A549 (cell line): ENCODE data around the gene SBNO1. TPM values are rescaled to one million over a fixed set of nuclear protein-coding genes. Genes with fewer than 3 reads are reported as not detected.
"Not testable (repeated sequence)": the region's sequence is repeated elsewhere in the genome, so short reads cannot be mapped to it uniquely, and the experiment has no call there.

Source experiments
- ATAC-seq, 2 experiments: fragments of 200-7000 bp in 1 of 2; fragments of >200 bp in 1 of 2; cut with Nextera tagmentation in 1 of 2; cut with Tn5 transposase in 1 of 2; 3 replicates each; pipeline versions ENCODE4 v1.8.0 to v1.9.1; 2018 to 2020; ENCODE audit warnings: mild to moderate bottlenecking in 1 of 2, moderate library complexity in 1 of 2
- CTCF ChIA-PET: fragments of 300-600 bp; sonication (Branson Sonifier 250); formaldehyde crosslinking; extraction: SDS; loops from one replicate; lab custom pipeline; 2021; ENCODE audit warnings: antibody characterized with exemption, inconsistent platforms; lab: Yijun Ruan, JAX
- POLR2A ChIA-PET: fragments of 350-600 bp; formaldehyde crosslinking; extraction: SDS; loops from one replicate; lab custom pipeline; 2021; ENCODE audit warnings: antibody characterized with exemption, inconsistent platforms; lab: Yijun Ruan, JAX
- DNase-seq, 2 experiments: peaks; one replicate each; pipeline versions ENCODE4 v3.0.0 to v3.0.0-alpha.2; 2011 to 2016; ENCODE audit warnings: low read depth in 1 of 2, low spot score in 1 of 2
- FAIRE-seq: peaks from 2 replicates; lab custom pipeline; 2011; peaks lifted over from hg19 to GRCh38; lab: Jason Lieb, UNC
- H3K27ac ChIP-seq, 2 experiments: fragments of >200 bp; sonication (Bioruptor Twin); formaldehyde crosslinking; 3 replicates each; pipeline ENCODE4 v1.5.1; 2016 to 2017
- H3K4me1 ChIP-seq: fragments of >200 bp; sonication (Bioruptor Twin); formaldehyde crosslinking; 3 replicates; pipeline ENCODE4 v1.6.1; 2016
- H3K4me2 ChIP-seq: fragments of >200 bp; sonication (Bioruptor Twin); formaldehyde crosslinking; 3 replicates; pipeline ENCODE4 v1.6.1; 2016
- H3K4me3 ChIP-seq: fragments of >200 bp; sonication (Bioruptor Twin); formaldehyde crosslinking; 3 replicates; pipeline ENCODE4 v1.5.1; 2016
- H3K9me3 ChIP-seq: fragments of >200 bp; sonication (Bioruptor Twin); formaldehyde crosslinking; 3 replicates; pipeline ENCODE4 v1.6.1; 2016
- BHLHE40 ChIP-seq: IDR thresholded peaks from 2 replicates; pipeline ENCODE4 v1.6.1; 2012; ENCODE audit warnings: low read depth, low read length, inconsistent platforms
- CBX2 ChIP-seq: fragments of 200-600 bp; sonication (generic); IDR thresholded peaks from 2 replicates; pipeline ENCODE4 v1.6.1; 2016; ENCODE audit warnings: low read depth, mild to moderate bottlenecking, borderline replicate concordance
- CHD4 ChIP-seq: fragments of 200-600 bp; sonication (generic); IDR thresholded peaks from 2 replicates; pipeline ENCODE4 v1.6.1; 2016; ENCODE audit warnings: antibody characterized with exemption, mild to moderate bottlenecking, borderline replicate concordance
- FOSB ChIP-seq: fragments of 250-450 bp; sonication (Bioruptor Pico); IDR thresholded peaks from 2 replicates; pipeline ENCODE4 v1.5.0; 2020; ENCODE audit warnings: mild to moderate bottlenecking, moderate library complexity
- GATA3 ChIP-seq: IDR thresholded peaks from 2 replicates; pipeline ENCODE4 v1.6.1; 2012; ENCODE audit warnings: borderline replicate concordance
- HDAC2 ChIP-seq: fragments of 200-600 bp; sonication (generic); IDR thresholded peaks from 2 replicates; pipeline ENCODE4 v1.6.1; 2016
- HES2 ChIP-seq: fragments of >200 bp; sonication (Bioruptor Twin); formaldehyde crosslinking; IDR thresholded peaks from 2 replicates; pipeline ENCODE4 v1.6.1; 2016
- HEYL ChIP-seq: fragments of 250-450 bp; sonication (Bioruptor Pico); IDR thresholded peaks from 2 replicates; pipeline ENCODE4 v1.8.0; 2021; ENCODE audit warnings: mild to moderate bottlenecking, moderate library complexity
- HMGXB4 ChIP-seq: fragments of 250-450 bp; sonication (Bioruptor Pico); IDR thresholded peaks from 2 replicates; pipeline ENCODE4 v1.5.0; 2021; ENCODE audit warnings: mild to moderate bottlenecking, moderate library complexity, borderline replicate concordance
- MAFK ChIP-seq: fragments of 450-650 bp; IDR thresholded peaks from 2 replicates; pipeline ENCODE4 v1.6.1; 2014; ENCODE audit not compliant: partially characterized antibody
- PBX3 ChIP-seq: IDR thresholded peaks from 2 replicates; pipeline ENCODE4 v1.6.1; 2012
- POLR2AphosphoS2 ChIP-seq: conservative IDR thresholded peaks from 2 replicates; pipeline ENCODE4 v1.6.1; 2012; ENCODE audit warnings: low read length, improper control_type of control experiment, inconsistent platforms
- RFX5 ChIP-seq: fragments of 450-650 bp; IDR thresholded peaks from 2 replicates; pipeline ENCODE4 v1.7.1; 2014; ENCODE audit warnings: antibody characterized with exemption, mild to moderate bottlenecking, moderate library complexity
- WGBS: methylation state at CpG from one replicate; pipeline ENCODE4 v1.1.6; 2017; ENCODE audit errors: missing lambda C conversion rate; 5-methylcytosine and 5-hydroxymethylcytosine counted together
- polyA plus RNA-seq, 4 experiments: library from polyadenylated mRNA; depleted of rRNA in 3 of 4; stranded (reverse); fragments of >200 nt; fragmentation: RNase III in 1 of 4; extraction: RNeasy Plus Mini Kit Qiagen cat#74134 plus additional on column Dnase treatment in 1 of 4; gene quantifications; 2 replicates in 3 of 4; 3 replicates in 1 of 4; pipeline ENCODE4 v1.2.3, GENCODE V29; 2011 to 2017

SBNO1 gene
- polyA plus RNA-seq, 2 of the 4 experiments (the other 2 are of a cell fraction) = 25.9 to 35.7 TPM

- ChIA-PET POLR2A (interaction anchor here (0.7 kb wide), 1 partner anchor 101 kb away, joined by 3 read pairs; no protein-coding TSS in a partner anchor), CTCF (interaction anchor here (1.0 to 1.1 kb wide), 2 partner anchors 11 to 14 kb away, joined by 3 to 5 read pairs; no protein-coding TSS in a partner anchor)
- H3K4me1 ChIP-seq = no peaks in the 10 kb centered on the region
- no peak overlapping the region for H3K4me2 ChIP-seq
- no peak overlapping the region for H3K4me3 ChIP-seq
- DNase-seq = no peak
- no peak for FAIRE-seq
- H3K27ac ChIP-seq = no peak overlapping the region
- ATAC-seq = no peak
- TF ChIP-seq MAFK (no peak), HMGXB4 (no peak), FOSB (CRISPR knock-in tag) (no peak), HEYL (CRISPR knock-in tag) (no peak), GATA3 (no peak), POLR2AphosphoS2 (no peak), PBX3 (no peak), HES2 (no peak), CBX2 (no peak), BHLHE40 (no peak), HDAC2 (no peak), RFX5 (no peak), CHD4 (no peak)
- no peaks in the 10 kb centered on the region for H3K9me3 ChIP-seq
- WGBS = 94% methylated on average over 5 of the region's 5 CpGs
These were observed 45.4 kb upstream of the SBNO1 start for GRCh38 chr12:123410041-123410412.

- ChIA-PET POLR2A (interaction anchor here (0.6 to 0.7 kb wide), 2 partner anchors 13 to 100 kb away, joined by 3 to 4 read pairs; no protein-coding TSS in a partner anchor), CTCF (interaction anchor here (0.6 to 1.1 kb wide), 3 partner anchors 14 to 202 kb away, joined by 3 to 5 read pairs (median 3); no protein-coding TSS in a partner anchor)
- not testable (repeated sequence) for DNase-seq, FAIRE-seq, H3K4me3 ChIP-seq, H3K9me3 ChIP-seq, H3K27ac ChIP-seq, H3K4me2 ChIP-seq, ATAC-seq, H3K4me1 ChIP-seq
- WGBS = 94% methylated on average over 11 of the region's 11 CpGs
These were observed 44.8 kb upstream of the SBNO1 start for GRCh38 chr12:123409284-123410040.

DNA sequence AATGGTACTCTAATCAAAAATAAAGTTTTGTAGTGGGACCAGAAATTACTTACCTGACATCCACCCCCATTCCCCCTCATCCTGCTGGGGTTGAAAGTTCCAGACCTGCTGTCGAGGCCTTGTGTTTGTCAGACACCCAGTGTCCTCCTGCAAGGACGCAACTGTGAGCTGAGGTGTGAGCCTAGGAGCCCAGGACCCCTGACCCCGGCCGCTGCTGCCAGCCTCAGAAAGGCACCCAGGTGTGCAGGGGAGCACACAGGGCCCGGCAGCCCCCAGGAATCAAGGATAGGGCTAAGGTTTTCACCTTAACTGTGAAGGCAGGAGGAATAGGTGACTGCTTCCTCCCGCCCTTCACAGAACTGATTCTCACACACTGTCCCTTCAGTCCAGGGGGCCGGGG, 44.0 kb upstream of the SBNO1 start:
- H3K4me3 ChIP-seq, POLR2A ChIA-PET, ATAC-seq, H3K4me1 ChIP-seq, FAIRE-seq, H3K27ac ChIP-seq, DNase-seq, H3K9me3 ChIP-seq, H3K4me2 ChIP-seq: not testable (repeated sequence)
- WGBS = 94% methylated on average over 7 of the region's 7 CpGs
- CTCF ChIA-PET = interaction anchor here (0.7 kb wide), 1 partner anchor 126 kb away, joined by 3 read pairs; no protein-coding TSS in a partner anchor

DNA sequence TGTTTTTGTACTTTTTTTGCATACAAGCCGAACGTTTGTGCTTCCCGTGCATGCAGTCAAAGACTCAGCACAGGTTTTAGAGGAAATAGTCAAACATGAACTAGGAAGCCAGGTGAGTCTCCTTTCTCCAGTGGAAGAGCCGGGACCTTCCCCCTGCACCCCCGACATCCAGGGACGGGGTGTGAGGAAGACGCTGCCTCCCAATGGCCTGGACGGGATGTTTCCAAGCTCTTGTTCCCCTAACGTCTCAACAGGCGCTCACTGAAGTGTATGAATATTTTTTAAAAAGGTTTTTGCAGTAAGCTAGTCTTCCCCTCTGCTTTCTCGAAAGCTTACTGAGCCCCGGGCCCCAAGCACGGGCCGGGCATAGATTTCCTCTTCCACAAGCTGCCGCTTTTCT, 43.3 kb upstream of the SBNO1 start:
- H3K4me2 ChIP-seq, H3K4me1 ChIP-seq, H3K9me3 ChIP-seq, POLR2A ChIA-PET, H3K27ac ChIP-seq, H3K4me3 ChIP-seq, DNase-seq, CTCF ChIA-PET, ATAC-seq, FAIRE-seq: not testable (repeated sequence)
- WGBS = 81% methylated on average over 15 of the region's 15 CpGs

- FAIRE-seq = peak; percentile 74
These were observed 42.6 kb upstream of the SBNO1 start for GRCh38 chr12:123407269-123407668.

More at GRCh38 chr12:123407269-123407668, 42.6 kb upstream of the SBNO1 start:
- H3K4me1 ChIP-seq, H3K4me3 ChIP-seq, H3K9me3 ChIP-seq, H3K4me2 ChIP-seq, H3K27ac ChIP-seq, ATAC-seq, DNase-seq: not testable (repeated sequence)
- ChIA-PET CTCF (interaction anchor here (0.7 to 0.9 kb wide), 2 partner anchors 41 to 210 kb away, joined by 3 to 4 read pairs; no protein-coding TSS in a partner anchor), POLR2A (interaction anchor here (1.3 kb wide), 1 partner anchor 23 kb away, joined by 3 read pairs; the partner anchor contains the start of gene KMT5A)
- WGBS = 95% methylated on average over 15 of the region's 15 CpGs
